K562 (cell line): ENCODE measurements around the gene HOXD1. TPM values are rescaled to one million over a fixed set of nuclear protein-coding genes. Genes with fewer than 3 reads are reported as not detected.

Experiments
- CEBPG ChIP-seq, 3 experiments: fragments of 200-800 bp in 1 of 3; sonication (Bioruptor generic) in 1 of 3; sonication (generic) in 1 of 3; formaldehyde crosslinking in 1 of 3; IDR thresholded peaks in 2 of 3; conservative IDR thresholded peaks in 1 of 3; 2 replicates each; pipeline versions ENCODE4 v1.6.1 to v1.8.0; 2016 to 2022; ENCODE audit warnings: missing compliant biosample characterization in 2 of 3, missing genetic modification characterization in 2 of 3, mild to moderate bottlenecking in 1 of 3, missing genetic modification reagents in 1 of 3
- GABPA ChIP-seq: fragments of 200-800 bp; sonication (Bioruptor generic); conservative IDR thresholded peaks from 2 replicates; pipeline ENCODE4 v1.6.1; 2016; ENCODE audit warnings: low read depth, missing genetic modification characterization, missing compliant biosample characterization
- MBD2 ChIP-seq: sonication (generic); IDR thresholded peaks from 2 replicates; pipeline ENCODE4 v1.6.1; 2016; ENCODE audit warnings: low read depth, borderline replicate concordance
- NCOA4 ChIP-seq: fragments of 450-650 bp; IDR thresholded peaks from 2 replicates; pipeline ENCODE4 v1.6.1; 2018; ENCODE audit warnings: mild to moderate bottlenecking; ENCODE audit not compliant: partially characterized antibody
- ZNF561 ChIP-seq: fragments of 450-650 bp; formaldehyde crosslinking; conservative IDR thresholded peaks from 2 replicates; pipeline ENCODE4 v1.4.0; 2020; ENCODE audit warnings: mild to moderate bottlenecking, moderate library complexity
- polyA plus RNA-seq, 8 experiments: library from polyadenylated mRNA; depleted of rRNA in 4 of 8; stranded (reverse) in 5 of 8; unstranded in 3 of 8; fragments of >200 nt; fragmentation: Nextera tagmentation in 2 of 8; fragmentation: Illumina TruSeq in 1 of 8; extraction: Ambion mirVana in 2 of 8; extraction: Trizol in 1 of 8; gene quantifications; 2 replicates each; pipeline versions ENCODE4 v1.2.1 to v1.2.3, GENCODE V29; 2011 to 2014; ENCODE audit warnings: inconsistent platforms in 1 of 8, missing spikeins in 1 of 8
- total RNA-seq, 7 experiments: library from RNA; depleted of rRNA in 6 of 7; stranded (reverse); fragments of >200 nt in 6 of 7; fragmentation: Illumina TruSeq in 2 of 7; extraction: Trizol in 2 of 7; gene quantifications; 2 replicates each; pipeline versions ENCODE4 v1.2.1 to v1.2.3, GENCODE V29; 2011 to 2021; ENCODE audit warnings: low replicate concordance in 1 of 7
- TF ChIP-seq, protein P1 (sequence below): IDR thresholded peaks from 2 replicates; pipeline ENCODE4 v1.6.1; 2011; ENCODE audit warnings: borderline replicate concordance, low read depth, mild to moderate bottlenecking, moderate library complexity, low read length; ENCODE audit not compliant: insufficient read depth, poor library complexity, severe bottlenecking
- TF ChIP-seq, protein P2 (sequence below): fragments of 200-400 bp; formaldehyde crosslinking; IDR thresholded peaks from 2 replicates; pipeline ENCODE4 v1.6.1; 2017; ENCODE audit warnings: mild to moderate bottlenecking, low read depth, low read length, moderate library complexity
- TF ChIP-seq, protein P3 (sequence below): sonication (generic); formaldehyde crosslinking; IDR thresholded peaks from 2 replicates; pipeline ENCODE4 v1.8.0; 2023; ENCODE audit warnings: missing genetic modification reagents, mild to moderate bottlenecking, borderline replicate concordance
- TF ChIP-seq, protein P4 (sequence below): sonication (generic); formaldehyde crosslinking; IDR thresholded peaks from 2 replicates; pipeline ENCODE4 v1.8.1; 2023; ENCODE audit warnings: mild to moderate bottlenecking, missing genetic modification reagents
- TF ChIP-seq, protein P5 (sequence below): fragments of 450-650 bp; IDR thresholded peaks from 2 replicates; pipeline ENCODE4 v1.6.1; 2017; ENCODE audit warnings: antibody characterized with exemption

Gene HOXD1
- total and polyA plus RNA-seq, 9 of the 15 experiments (the other 6 are each of a cell fraction or from before 2014, with no cell fraction given) = not detected

DNA sequence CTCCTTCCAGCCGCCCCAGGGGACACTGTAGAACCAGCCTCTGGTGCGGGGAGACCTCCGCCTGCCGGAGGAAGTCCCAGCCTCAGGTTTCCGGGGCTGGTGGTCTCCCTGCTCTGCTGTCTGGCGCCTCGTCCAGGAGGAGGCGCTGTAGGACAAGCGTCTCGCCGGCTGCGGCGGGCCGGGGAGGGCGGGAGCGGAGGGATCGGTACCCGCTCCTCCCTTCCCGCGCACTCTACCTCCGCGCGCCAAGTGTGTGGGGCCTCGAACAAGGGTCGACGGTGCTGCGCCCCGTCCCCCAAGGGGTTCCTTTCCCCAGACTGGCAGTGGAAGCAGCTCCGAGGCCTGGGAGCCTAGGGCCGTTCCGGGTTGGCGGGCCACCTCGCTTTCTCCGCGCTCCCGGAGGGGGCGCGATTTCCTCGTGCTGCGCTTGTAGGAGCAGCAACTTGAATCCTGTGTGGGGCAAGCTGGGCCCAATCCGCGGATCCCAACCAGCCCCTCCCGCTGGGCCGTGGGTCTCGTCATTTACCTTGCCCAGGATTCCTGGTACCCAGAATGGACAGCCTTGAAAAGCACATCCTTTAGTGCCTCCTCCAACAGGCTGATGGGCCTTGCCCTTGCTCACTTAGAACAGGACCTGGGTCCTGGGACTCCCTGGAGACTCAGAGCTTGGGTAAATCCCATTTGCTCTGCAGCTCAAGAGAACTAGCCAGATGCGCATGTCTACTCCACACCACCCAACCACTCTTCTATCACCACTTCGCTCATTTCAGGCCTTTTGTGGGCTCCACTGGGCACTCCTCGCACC, 47.8 kb upstream of the HOXD1 start (continued):
- TF ChIP-seq, protein P1, sequence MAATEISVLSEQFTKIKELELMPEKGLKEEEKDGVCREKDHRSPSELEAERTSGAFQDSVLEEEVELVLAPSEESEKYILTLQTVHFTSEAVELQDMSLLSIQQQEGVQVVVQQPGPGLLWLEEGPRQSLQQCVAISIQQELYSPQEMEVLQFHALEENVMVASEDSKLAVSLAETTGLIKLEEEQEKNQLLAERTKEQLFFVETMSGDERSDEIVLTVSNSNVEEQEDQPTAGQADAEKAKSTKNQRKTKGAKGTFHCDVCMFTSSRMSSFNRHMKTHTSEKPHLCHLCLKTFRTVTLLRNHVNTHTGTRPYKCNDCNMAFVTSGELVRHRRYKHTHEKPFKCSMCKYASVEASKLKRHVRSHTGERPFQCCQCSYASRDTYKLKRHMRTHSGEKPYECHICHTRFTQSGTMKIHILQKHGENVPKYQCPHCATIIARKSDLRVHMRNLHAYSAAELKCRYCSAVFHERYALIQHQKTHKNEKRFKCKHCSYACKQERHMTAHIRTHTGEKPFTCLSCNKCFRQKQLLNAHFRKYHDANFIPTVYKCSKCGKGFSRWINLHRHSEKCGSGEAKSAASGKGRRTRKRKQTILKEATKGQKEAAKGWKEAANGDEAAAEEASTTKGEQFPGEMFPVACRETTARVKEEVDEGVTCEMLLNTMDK = peak; percentile 58
- TF ChIP-seq, protein P2, sequence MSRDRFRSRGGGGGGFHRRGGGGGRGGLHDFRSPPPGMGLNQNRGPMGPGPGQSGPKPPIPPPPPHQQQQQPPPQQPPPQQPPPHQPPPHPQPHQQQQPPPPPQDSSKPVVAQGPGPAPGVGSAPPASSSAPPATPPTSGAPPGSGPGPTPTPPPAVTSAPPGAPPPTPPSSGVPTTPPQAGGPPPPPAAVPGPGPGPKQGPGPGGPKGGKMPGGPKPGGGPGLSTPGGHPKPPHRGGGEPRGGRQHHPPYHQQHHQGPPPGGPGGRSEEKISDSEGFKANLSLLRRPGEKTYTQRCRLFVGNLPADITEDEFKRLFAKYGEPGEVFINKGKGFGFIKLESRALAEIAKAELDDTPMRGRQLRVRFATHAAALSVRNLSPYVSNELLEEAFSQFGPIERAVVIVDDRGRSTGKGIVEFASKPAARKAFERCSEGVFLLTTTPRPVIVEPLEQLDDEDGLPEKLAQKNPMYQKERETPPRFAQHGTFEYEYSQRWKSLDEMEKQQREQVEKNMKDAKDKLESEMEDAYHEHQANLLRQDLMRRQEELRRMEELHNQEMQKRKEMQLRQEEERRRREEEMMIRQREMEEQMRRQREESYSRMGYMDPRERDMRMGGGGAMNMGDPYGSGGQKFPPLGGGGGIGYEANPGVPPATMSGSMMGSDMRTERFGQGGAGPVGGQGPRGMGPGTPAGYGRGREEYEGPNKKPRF = no peak
- TF ChIP-seq ZNF561 (CRISPR knock-in tag) (no peak), MBD2 (no peak), GABPA (tag) (peak; percentile 45; the same call in 1 of the 2 replicates), NCOA4 (no peak), CEBPG (CRISPR knock-in tag; IDR thresholded peaks at IDR 0.05) (0 out of 2 replicates have a peak, but pooled peaks have one; percentile 34), CEBPG (tag; conservative IDR thresholded peaks at IDR 0.05 in 1 of 2, IDR thresholded peaks at IDR 0.05 in 1 of 2) (no peak)
- TF ChIP-seq, protein P3, sequence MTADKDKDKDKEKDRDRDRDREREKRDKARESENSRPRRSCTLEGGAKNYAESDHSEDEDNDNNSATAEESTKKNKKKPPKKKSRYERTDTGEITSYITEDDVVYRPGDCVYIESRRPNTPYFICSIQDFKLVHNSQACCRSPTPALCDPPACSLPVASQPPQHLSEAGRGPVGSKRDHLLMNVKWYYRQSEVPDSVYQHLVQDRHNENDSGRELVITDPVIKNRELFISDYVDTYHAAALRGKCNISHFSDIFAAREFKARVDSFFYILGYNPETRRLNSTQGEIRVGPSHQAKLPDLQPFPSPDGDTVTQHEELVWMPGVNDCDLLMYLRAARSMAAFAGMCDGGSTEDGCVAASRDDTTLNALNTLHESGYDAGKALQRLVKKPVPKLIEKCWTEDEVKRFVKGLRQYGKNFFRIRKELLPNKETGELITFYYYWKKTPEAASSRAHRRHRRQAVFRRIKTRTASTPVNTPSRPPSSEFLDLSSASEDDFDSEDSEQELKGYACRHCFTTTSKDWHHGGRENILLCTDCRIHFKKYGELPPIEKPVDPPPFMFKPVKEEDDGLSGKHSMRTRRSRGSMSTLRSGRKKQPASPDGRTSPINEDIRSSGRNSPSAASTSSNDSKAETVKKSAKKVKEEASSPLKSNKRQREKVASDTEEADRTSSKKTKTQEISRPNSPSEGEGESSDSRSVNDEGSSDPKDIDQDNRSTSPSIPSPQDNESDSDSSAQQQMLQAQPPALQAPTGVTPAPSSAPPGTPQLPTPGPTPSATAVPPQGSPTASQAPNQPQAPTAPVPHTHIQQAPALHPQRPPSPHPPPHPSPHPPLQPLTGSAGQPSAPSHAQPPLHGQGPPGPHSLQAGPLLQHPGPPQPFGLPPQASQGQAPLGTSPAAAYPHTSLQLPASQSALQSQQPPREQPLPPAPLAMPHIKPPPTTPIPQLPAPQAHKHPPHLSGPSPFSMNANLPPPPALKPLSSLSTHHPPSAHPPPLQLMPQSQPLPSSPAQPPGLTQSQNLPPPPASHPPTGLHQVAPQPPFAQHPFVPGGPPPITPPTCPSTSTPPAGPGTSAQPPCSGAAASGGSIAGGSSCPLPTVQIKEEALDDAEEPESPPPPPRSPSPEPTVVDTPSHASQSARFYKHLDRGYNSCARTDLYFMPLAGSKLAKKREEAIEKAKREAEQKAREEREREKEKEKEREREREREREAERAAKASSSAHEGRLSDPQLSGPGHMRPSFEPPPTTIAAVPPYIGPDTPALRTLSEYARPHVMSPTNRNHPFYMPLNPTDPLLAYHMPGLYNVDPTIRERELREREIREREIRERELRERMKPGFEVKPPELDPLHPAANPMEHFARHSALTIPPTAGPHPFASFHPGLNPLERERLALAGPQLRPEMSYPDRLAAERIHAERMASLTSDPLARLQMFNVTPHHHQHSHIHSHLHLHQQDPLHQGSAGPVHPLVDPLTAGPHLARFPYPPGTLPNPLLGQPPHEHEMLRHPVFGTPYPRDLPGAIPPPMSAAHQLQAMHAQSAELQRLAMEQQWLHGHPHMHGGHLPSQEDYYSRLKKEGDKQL = no peak
- TF ChIP-seq, protein P4, sequence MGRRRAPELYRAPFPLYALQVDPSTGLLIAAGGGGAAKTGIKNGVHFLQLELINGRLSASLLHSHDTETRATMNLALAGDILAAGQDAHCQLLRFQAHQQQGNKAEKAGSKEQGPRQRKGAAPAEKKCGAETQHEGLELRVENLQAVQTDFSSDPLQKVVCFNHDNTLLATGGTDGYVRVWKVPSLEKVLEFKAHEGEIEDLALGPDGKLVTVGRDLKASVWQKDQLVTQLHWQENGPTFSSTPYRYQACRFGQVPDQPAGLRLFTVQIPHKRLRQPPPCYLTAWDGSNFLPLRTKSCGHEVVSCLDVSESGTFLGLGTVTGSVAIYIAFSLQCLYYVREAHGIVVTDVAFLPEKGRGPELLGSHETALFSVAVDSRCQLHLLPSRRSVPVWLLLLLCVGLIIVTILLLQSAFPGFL (CRISPR knock-in tag) = no peak
- TF ChIP-seq, protein P5, sequence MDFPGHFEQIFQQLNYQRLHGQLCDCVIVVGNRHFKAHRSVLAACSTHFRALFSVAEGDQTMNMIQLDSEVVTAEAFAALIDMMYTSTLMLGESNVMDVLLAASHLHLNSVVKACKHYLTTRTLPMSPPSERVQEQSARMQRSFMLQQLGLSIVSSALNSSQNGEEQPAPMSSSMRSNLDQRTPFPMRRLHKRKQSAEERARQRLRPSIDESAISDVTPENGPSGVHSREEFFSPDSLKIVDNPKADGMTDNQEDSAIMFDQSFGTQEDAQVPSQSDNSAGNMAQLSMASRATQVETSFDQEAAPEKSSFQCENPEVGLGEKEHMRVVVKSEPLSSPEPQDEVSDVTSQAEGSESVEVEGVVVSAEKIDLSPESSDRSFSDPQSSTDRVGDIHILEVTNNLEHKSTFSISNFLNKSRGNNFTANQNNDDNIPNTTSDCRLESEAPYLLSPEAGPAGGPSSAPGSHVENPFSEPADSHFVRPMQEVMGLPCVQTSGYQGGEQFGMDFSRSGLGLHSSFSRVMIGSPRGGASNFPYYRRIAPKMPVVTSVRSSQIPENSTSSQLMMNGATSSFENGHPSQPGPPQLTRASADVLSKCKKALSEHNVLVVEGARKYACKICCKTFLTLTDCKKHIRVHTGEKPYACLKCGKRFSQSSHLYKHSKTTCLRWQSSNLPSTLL = no peak
